Measurements from ENCODE around the gene MYH11. TPM values are rescaled to one million over a fixed set of nuclear protein-coding genes. Genes with fewer than 3 reads are reported as not detected.
"Not testable (repeated sequence)": the region's sequence is repeated elsewhere in the genome, so short reads cannot be mapped to it uniquely, and the experiment has no call there.

MYH11 gene
- polyA plus RNA-seq, 1 donor (not counting 4 experiments of a cell fraction or from before 2014, with no cell fraction given): not detected

GRCh38 chr16:15846510-15846909 is 10.3 kb downstream of the MYH11 start:
- dilution Hi-C loops (cut with MboI; ENCODE audit: extremely low pct_ligation_motif_present, low sequenced_read_pairs): loop anchor here (5.0 kb wide), 1 partner anchor 64 kb away; no protein-coding TSS in a partner anchor
- Histone ChIP-seq H3K36me3 (ENCODE audit: control insufficient read depth in 2 of 2, extremely low read depth in 1 of 2, insufficient read depth in 2 of 2, low read length in 2 of 2) (no peaks in the 10 kb centered on the region), H3K4me1 (ENCODE audit: control insufficient read depth, extremely low read depth, insufficient read depth, low read length) (no peaks in the 10 kb centered on the region), H3K79me2 (ENCODE audit: control insufficient read depth, insufficient read depth, low read length) (no peaks in the 10 kb centered on the region), H3K27ac (ENCODE audit: control insufficient read depth, insufficient read depth, low read length) (no peak overlapping the region), H3K27me3 (ENCODE audit: control insufficient read depth, extremely low read depth, insufficient read depth, low read length) (no peaks in the 10 kb centered on the region), H3K9me1 (ENCODE audit: control insufficient read depth, extremely low read depth, insufficient read depth, low read length) (no peaks in the 10 kb centered on the region), H2AFZ (ENCODE audit: control insufficient read depth, low read length) (no peak overlapping the region), H3K4me3 (ENCODE audit: control insufficient read depth in 2 of 3, extremely low read depth in 1 of 3, insufficient read depth in 2 of 3, low read depth in 1 of 3, low read length in 3 of 3) (no peak overlapping the region), H4K20me1 (ENCODE audit: control insufficient read depth, extremely low read depth, insufficient read depth, low read length) (no peaks in the 10 kb centered on the region), H3K4me2 (ENCODE audit: control insufficient read depth, extremely low read depth, insufficient read depth, low read depth, low read length) (no peak overlapping the region), H3K9me3 (ENCODE audit: control insufficient read depth, low read depth, low read length) (no peaks in the 10 kb centered on the region), H3K9ac (ENCODE audit: control insufficient read depth, extremely low read depth, insufficient read depth, low read length) (no peak overlapping the region)
- FAIRE-seq: no peak
- TF ChIP-seq CTCF (optimal IDR thresholded peaks at IDR 0.05 in 1 of 3, IDR thresholded peaks at IDR 0.05 in 1 of 3, conservative IDR thresholded peaks at IDR 0.05 in 1 of 3; ENCODE audit: extremely low read depth in 1 of 3, insufficient read depth in 2 of 3, low read length in 3 of 3): no peak
- TF ChIP-seq EZH2 (IDR thresholded peaks at IDR 0.05; ENCODE audit: low read length): no peak
- DNase-seq (ENCODE audit: low read depth, low spot score): no peak

GRCh38 chr16:15843635-15844279 is 13.1 kb downstream of the MYH11 start:
- Histone ChIP-seq H3K4me2 (ENCODE audit: control insufficient read depth, extremely low read depth, insufficient read depth, low read depth, low read length) (no peak overlapping the region), H3K27ac (ENCODE audit: control insufficient read depth, insufficient read depth, low read length) (no peak overlapping the region), H2AFZ (ENCODE audit: control insufficient read depth, low read length) (no peak overlapping the region), H3K9ac (ENCODE audit: control insufficient read depth, extremely low read depth, insufficient read depth, low read length) (no peak overlapping the region), H3K36me3 (ENCODE audit: control insufficient read depth in 2 of 2, extremely low read depth in 1 of 2, insufficient read depth in 2 of 2, low read length in 2 of 2) (no peaks in the 10 kb centered on the region), H3K79me2 (ENCODE audit: control insufficient read depth, insufficient read depth, low read length) (no peaks in the 10 kb centered on the region), H3K9me1 (ENCODE audit: control insufficient read depth, extremely low read depth, insufficient read depth, low read length) (no peaks in the 10 kb centered on the region), H3K4me1 (ENCODE audit: control insufficient read depth, extremely low read depth, insufficient read depth, low read length) (no peaks in the 10 kb centered on the region), H3K27me3 (ENCODE audit: control insufficient read depth, extremely low read depth, insufficient read depth, low read length) (no peaks in the 10 kb centered on the region), H3K4me3 (ENCODE audit: control insufficient read depth in 2 of 3, extremely low read depth in 1 of 3, insufficient read depth in 2 of 3, low read depth in 1 of 3, low read length in 3 of 3) (no peak overlapping the region), H3K9me3 (ENCODE audit: control insufficient read depth, low read depth, low read length) (no peaks in the 10 kb centered on the region), H4K20me1 (ENCODE audit: control insufficient read depth, extremely low read depth, insufficient read depth, low read length) (no peaks in the 10 kb centered on the region)
- FAIRE-seq: no peak
- DNase-seq (ENCODE audit: low read depth, low spot score): no peak
- TF ChIP-seq CTCF (optimal IDR thresholded peaks at IDR 0.05 in 1 of 3, IDR thresholded peaks at IDR 0.05 in 1 of 3, conservative IDR thresholded peaks at IDR 0.05 in 1 of 3; ENCODE audit: extremely low read depth in 1 of 3, insufficient read depth in 2 of 3, low read length in 3 of 3) (no peak), EZH2 (IDR thresholded peaks at IDR 0.05; ENCODE audit: low read length) (no peak)
- dilution Hi-C loops (cut with MboI; ENCODE audit: extremely low pct_ligation_motif_present, low sequenced_read_pairs): no loop called here

GRCh38 chr16:15839204-15839603 is 17.6 kb downstream of the MYH11 start:
- H3K27me3 ChIP-seq (ENCODE audit: control insufficient read depth, extremely low read depth, insufficient read depth, low read length); FAIRE-seq; DNase-seq (ENCODE audit: low read depth, low spot score); dilution Hi-C loops (cut with MboI; ENCODE audit: extremely low pct_ligation_motif_present, low sequenced_read_pairs); H3K9ac ChIP-seq (ENCODE audit: control insufficient read depth, extremely low read depth, insufficient read depth, low read length); H3K9me1 ChIP-seq (ENCODE audit: control insufficient read depth, extremely low read depth, insufficient read depth, low read length); H3K4me3 ChIP-seq (ENCODE audit: control insufficient read depth in 2 of 3, extremely low read depth in 1 of 3, insufficient read depth in 2 of 3, low read depth in 1 of 3, low read length in 3 of 3); H3K4me1 ChIP-seq (ENCODE audit: control insufficient read depth, extremely low read depth, insufficient read depth, low read length); H3K79me2 ChIP-seq (ENCODE audit: control insufficient read depth, insufficient read depth, low read length); H3K9me3 ChIP-seq (ENCODE audit: control insufficient read depth, low read depth, low read length); H3K36me3 ChIP-seq (ENCODE audit: control insufficient read depth in 2 of 2, extremely low read depth in 1 of 2, insufficient read depth in 2 of 2, low read length in 2 of 2); H4K20me1 ChIP-seq (ENCODE audit: control insufficient read depth, extremely low read depth, insufficient read depth, low read length); H2AFZ ChIP-seq (ENCODE audit: control insufficient read depth, low read length); H3K4me2 ChIP-seq (ENCODE audit: control insufficient read depth, extremely low read depth, insufficient read depth, low read depth, low read length); H3K27ac ChIP-seq (ENCODE audit: control insufficient read depth, insufficient read depth, low read length): not testable (repeated sequence)
